Measurements from ENCODE around the gene KLF6.
"Not testable (repeated sequence)": the region's sequence is repeated elsewhere in the genome, so short reads cannot be mapped to it uniquely, and the experiment has no call there.

The KLF6 gene

DNA sequence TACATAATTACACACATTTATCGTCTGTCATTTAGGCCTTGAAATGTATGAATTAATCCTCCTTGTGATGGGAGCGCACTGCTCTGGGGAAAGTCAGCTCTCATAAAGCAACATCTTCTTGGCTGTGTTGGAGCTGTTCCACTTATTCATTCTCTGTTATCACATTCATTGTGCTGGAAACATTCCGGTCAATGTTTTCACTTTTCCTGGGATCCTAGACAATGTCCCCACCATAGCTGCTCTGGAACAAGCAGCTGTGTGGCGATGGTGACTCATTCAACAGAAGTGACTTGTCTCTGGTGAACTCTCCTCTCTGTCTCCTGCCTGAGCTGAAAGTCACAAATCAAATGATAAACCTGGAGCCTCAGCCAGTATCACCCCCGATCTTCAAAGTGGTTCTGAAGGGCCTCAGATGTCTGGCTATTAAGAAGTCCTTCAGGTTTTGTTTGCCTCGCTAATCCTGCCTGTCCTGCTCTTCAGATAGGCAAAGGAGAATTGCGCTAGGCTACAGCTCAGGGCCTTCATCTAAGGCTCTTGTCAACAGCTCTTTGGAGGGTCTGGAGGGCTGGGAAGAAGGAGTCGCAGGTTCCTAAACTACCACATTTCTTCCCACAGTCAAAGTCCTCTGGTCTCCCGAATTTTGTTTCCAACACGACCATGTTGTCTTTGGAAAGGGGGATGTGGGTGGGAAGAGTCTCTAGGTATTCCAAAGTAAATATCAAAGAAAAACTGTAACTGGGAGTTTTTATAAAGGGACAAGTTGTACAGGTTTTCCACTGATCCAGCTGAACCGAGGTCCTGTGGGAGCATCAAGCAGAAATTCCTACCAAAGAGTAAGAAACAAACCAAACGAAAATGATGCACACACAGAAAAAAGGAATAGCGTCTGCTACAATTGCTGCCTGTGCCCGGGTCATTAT, 29.3 kb downstream of the KLF6 start:
- DNase-seq = peak in 1 of 2 experiments; percentile 37

DNA sequence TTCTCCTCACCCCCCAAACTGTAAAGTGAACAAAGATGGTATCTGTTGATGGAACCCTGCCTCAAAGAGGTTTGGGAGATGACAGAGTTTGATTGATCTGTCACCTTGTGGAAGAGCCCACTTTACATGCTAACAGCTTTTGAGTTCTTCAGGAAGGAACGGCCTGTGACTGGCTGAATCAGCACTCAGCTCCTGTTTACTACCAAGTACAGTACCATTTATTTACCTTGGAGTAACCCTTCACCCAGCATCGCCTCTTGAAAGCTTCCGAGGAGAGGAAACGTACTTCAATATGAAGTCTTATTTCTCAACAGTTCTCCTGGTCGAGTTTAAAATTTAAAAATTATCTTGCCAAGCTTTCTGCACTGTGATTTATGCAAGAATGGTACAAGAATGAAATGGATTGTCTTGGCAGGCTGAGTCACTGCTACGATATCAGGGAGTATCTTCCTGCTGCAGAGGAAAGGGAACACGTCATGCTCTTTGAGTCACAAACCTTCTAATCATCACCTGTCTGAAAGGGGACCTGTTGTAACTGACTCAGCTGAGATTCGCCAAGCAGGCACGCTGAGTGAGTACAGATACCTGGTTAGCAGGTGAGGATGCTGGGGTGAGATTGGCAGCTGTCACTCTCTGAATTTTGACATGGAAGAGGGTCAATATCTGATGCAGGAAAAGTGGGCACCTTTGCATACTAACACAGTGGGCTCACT, 30.1 kb downstream of the KLF6 start:
- DNase-seq = peak; percentile 33 to 82

DNA sequence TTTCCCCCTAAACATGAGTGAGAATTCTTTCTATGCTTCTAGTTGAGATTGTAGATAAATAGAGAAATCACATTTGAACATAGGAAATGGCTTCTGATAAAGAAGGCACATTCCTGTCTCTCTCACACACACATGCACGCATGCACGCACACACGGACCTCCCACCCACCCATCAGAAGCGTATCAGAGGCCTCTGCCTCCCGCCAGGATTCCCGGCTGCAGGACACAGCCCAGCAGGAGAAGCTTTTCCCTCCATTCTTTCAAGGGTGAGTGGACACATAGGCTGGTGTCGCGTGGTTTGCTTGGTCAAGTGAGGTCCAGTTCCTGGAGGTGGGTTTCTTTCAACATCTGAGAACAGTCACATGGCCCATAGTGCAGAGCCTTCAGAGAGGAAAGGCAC, 34.2 kb downstream of the KLF6 start:
- no peak for DNase-seq

DNA sequence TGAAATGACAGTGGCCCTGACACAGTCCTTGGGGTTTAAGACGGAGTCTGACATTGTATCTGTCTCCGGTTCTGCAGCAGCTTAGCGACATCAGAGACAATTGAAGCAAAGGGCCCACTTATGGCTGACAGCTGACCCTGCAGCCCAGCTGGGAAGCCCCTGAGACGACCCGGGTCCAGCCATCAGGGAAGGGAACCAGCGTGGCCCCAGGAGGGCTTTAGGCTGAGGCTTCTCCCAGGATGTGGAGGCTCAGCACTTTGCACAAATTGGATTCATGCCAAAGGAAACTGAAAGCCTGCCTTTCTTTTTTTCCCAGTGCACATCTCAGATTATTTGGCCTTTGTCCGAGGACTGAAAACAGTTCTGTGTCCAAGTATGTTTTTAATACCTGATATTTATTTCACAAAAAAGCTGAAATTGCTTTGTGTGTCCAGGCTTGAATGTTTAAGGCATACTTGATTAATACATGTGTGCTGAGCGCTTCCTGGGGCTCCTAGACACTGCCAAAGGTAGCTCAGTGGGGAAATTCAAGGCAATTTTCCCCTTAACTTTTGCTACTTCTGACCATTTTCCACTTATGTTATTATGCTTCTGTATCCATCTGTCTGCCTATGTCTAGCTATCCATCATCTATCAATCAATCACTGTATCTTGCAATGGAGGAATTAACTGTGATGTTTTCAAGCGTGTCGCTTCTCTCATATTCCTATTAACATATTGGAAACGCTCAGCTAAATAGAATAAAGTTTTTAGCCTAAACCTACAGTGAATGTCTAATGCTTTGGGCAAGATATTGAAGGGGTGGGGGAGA, 34.8 kb downstream of the KLF6 start:
- no peak for DNase-seq

DNA sequence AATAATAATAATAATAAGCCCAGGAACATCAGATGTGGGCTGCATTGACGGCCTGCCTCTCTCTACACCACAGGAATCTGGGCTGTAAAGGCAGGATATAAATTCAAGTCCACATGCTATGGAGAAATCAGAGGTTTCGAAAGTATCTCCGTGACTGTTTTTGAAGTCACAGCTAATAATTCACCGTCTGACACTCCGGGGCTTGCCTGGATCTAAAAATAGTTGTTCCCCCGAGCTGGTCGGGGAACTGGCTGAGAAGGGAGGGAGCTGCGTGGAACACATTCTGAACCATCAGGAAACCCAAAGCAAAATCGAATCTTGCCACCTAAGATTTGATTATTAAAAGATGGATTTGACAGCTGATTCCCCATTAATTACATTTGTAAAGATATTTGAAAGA, 35.4 kb downstream of the KLF6 start:
- no peak for DNase-seq

DNA sequence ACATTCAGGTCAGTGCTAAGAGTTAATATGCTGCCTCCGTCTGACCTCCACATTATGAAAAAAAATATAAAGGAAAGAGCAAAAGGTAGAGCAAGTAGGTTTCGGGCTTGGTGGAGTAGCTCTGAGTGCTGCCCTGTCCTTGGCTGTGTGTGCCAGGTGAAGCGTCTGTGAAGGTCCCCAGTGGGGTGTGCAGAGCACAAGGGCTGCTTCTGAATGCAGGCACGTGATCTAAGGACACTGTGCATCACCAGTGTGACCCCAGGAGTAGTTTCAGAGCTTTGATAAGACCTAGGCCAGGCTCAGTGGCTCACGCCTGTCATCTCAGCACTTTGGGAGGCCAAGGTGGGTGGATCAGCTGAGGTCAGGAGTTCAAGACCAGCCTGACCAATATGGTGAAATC, 36.0 kb downstream of the KLF6 start:
- DNase-seq = no peak

DNA sequence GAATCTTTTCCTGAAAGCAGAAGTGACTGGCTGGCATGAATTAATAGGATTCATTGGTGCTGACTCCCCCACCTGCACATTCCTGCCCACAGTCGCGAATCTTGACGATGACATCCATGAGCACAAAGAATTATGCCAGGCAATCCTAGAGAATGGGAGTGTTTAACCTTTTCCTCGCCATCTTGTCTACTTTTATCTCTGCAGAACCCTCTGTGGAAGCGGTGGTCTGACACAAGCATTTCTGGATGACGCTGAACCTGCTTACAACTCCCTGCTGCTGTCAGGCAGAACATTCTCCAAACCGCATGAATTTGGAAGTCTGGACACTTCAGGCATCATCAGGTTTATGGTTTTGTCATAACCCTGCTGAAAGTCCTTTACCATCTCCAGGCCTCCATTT, 36.5 kb downstream of the KLF6 start:
- no peak for DNase-seq

DNA sequence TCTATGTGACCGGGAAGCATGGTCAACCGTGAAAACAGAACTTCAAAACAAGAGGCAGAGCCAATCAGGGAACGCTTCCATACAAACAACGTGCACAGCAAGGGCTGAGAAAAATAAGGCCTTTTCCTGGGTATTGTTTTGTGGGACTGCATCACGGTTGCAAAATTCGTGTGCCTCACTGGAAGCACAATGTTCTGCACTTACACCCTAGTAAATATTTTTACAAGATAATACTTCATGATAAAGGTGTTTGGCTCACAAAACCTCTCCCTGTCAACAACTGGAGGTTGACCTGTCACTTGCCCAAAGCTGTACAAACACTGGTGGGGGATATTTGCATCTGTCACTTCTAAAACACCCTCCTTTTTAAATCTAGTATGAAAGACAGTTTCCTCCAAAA, 37.0 kb downstream of the KLF6 start:
- DNase-seq = no peak

DNA sequence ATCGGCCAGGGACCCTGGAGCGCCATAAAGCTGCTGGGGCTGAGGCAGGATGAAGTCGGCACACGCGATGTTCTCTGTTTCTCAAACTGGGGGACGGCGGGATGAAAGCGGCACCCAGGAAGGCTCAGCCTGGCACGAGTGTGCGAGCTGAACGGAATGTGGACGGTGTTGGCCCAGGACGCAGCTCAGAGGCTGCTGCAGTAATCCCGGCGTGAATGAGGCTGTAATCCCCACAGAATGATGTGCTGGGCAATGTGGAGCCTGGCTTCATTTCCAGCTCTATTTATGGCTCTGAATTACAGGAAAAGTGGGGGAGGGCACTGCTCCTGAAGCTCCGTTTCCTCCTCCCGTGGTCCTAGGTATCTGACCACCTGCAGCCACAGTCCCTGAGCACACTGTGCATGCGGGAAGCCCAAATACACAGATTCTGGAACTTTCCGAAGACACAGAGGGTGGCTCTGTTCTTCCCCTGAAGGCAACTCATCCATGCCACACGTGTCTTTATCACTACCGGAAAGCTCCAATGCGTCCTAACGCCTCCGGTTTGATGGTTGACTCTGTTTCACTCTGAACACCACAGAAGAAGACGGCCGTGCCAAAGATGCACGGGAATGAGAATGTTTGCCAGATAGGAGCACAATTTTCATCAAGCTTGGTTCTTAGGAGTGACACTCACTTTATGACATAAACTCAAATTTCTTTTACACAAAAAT, 37.6 kb downstream of the KLF6 start:
- DNase-seq = no peak

DNA sequence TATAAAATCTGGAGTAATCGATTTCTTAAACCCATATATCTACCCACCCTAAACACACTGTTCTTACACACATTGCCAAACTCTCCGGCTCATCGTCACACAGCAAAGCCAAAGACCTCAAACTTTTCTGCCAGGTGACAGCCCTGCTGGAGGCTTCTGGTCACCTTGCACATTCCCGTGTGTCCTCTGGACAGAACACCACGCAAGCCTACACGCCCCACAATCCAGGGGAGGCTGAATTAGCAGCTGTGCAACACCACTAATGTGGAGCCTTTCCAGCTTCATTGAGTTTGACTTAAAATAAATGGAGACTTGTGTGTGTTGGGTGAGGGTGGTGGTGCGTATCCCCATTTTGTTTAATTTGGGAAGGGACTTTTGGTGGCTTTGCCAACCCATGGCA, 38.4 kb downstream of the KLF6 start:
- DNase-seq = no peak

DNA sequence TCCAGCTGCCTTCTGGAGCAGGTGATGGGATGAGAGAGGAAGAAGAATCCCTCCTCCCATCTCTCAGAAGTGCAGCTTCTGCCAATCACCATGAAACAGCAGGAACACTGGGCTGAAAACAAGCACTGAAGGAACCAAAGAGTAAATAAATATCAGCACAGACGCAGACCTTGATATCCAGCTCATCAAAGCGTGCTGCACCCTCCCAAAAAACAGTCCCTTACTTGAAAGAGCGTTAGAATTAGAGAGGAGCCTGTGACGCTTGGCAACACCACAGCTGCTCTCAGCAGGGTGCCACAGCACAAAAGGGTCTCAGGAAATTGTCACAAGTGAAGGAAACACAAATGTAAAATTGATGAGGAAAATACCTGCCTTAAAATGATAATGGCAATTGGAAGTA, 39.5 kb downstream of the KLF6 start:
- DNase-seq = no peak

DNA sequence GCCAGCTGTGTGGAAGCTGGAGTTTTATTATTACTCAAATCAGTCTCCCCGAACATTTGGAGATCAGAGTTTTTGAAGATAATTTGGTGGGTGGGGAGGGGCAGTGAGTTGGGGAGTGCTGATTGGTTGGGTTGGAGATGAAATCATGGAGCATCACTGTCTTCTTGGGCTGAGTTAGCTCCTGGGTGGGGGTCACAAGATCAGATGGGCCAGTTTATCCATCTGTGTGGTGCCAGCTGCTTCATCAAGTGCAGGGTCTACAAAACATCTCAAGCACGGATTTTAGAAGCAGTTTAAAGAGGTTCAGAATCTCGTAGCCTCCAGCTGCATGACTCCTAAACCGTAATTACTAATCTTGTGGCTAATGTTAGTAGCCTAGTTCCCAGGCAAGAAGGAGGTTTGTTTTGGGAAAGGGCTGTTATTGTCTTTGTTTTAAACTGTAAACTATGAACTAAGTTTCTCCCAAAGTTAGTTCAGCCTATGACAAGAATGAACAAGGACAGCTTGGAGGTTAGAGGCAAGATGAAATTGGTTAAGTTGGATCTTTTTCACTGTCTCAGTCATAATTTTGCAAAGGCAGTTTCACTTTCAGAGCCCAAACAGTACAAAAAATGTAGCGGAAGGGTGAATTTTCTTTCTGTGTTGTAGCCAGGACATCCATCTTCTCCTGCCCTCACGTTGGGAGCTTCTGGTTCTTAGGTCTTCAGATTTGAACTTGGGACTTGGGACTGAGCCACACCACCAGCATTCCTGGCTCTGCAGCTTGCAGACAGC, 43.1 kb downstream of the KLF6 start:
- no peak for DNase-seq

DNA sequence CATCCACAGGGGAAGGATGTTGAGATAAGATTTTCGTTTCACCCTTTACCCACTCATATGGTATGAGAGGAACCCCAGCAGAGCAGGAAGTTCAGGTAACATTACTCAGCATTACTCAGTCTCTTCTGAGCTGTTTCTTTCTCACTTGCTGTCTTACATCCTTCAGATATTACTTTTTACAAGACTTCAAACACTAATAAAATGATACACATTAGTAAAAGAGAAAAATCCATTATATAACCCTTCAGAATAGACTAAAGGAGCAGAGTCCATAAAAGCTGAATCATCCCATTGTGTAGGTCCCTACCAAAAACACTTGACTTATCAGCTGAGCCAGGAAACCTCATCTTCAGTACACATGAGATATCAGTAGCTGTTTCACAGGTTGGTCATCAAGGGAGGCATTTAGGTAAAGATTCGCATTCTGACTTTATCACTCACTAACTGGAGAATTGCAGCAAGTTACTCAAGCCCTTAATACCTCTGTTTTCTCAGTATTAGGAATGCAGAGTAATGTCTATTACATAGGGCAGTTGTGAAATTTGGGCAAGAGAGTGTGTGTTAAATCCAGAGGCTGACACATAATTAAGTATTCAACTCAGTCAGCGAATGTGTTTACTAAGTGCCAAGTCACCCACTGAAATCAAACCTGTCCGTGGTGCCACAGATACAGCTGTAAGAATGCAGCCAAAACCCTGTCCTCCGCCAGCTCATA, 44.7 kb downstream of the KLF6 start:
- peak; percentile 55 to 83 for DNase-seq

DNA sequence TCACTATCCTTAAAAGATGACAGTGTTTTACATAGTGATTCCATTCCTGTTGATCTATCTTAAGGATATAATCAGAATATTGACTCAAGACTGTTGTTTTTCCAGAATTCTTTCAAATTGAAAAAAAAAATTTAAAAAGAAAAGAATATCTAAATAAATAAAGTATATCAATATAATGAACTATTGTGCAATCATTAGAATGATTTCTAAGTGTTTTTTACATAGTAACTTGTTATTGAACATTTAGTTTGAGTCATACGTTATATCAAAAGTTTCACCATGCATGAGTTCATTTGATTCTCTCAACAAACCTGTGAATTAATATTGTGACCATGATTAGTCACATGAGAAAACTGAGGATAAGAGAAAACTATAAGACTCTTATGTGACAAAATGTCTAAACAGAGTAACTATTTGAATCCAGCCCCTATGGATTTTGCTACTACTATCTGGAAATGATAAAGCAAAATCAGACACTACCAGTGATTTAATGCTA, 46.1 kb downstream of the KLF6 start:
- DNase-seq = no peak

DNA sequence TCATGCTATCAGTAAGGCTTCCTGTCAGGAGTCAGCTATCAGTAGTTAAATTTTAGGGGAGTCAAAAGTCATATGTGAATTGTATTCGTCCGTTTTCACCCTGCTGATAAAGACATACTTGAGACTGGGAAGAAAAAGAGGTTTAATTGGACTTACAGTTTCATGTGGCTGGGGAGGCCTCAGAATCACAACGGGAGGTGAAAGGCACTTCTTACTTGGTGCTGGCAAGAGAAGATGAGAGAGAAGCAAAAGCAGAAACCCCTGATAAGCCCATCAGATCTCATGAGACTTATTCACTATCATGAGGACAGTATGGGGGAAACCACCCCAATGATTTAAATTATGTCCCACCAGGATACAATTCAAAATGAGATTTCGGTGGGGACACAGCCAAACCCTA, 47.1 kb downstream of the KLF6 start:
- no peak for DNase-seq

DNA sequence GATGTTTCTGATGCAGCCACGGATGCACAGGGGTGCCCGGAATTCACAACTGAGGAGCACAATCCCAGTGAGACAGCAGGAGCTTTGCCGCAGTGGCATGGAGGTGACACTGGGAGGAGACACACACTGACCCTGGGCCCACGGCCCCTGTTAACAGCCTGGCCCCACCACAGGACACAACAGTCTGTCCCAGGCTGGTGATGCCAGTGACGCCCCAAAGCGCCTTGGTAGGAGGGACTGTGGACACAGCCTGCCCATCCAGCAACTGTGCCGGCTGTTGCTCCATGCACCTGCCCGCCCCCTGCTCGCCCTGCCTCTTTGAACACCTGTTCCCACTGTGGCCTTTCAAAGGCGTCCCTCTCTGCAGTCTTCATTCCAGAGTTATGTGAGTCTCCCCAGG, 49.8 kb downstream of the KLF6 start:
- DNase-seq = no peak

DNA sequence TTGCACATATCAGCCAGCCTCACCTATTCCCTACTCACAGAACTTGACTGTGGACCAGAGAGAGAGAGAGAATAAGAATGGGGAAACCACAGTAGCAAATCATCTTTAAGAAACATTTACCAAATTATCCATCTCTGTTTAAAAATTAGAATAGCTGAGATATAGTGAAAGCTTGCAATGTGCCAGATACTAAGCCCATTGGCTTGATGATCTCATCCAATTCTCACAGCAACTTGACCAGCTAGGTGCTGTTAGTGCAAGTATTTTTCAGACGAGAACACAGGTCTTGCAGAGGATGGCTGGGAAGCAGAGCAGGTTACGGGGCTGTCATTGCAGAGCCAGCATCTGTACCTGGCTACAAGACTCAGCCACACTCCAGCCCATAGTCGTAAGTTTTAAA, 50.9 kb downstream of the KLF6 start:
- no peak for DNase-seq

DNA sequence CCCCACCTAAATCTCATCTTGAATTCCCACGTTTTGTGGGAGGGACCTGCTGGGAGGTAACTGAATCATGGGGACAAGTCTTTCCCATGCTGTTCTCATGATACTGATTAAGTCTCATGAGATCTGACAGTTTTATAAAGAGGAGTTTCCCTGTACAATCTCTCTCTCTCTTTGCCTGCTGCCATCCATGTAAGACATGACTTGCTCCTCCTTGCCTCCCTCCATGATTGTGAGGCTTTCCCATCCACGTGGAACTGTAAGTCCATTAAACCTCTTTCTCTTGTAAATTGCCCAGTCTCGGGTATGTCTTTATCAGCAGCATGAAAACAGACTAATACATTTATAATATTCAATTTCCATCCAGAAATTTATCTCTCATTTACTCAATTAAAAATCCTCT, 52.8 kb downstream of the KLF6 start:
- DNase-seq = not testable (repeated sequence)

DNA sequence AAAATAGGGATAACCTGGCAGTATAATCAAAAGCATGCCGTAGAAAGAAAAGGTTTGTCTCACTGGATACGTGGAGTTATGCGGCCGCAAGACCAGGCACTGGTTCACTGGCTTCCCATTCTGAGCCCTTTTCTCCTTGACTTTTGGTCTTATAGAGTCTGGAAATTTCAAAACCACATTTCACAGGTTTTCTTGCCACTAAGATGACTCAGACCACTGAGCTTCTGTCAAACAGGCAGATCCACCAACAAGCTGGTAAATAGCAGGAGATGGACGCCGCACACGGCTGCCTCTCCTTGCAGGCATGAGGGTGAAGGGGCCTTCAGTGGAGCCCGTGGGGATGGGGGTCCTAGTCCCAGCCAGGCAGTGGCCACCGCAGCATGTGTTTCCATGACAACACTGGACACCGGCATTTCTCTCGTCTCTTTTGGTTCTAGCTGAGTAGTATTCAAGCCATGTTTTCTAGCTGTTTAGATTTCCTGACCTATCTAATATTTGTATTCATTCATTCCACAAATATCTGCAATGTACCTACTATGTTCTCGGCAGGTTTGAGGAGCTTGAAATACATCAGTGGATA, 55.5 kb downstream of the KLF6 start:
- no peak for DNase-seq

DNA sequence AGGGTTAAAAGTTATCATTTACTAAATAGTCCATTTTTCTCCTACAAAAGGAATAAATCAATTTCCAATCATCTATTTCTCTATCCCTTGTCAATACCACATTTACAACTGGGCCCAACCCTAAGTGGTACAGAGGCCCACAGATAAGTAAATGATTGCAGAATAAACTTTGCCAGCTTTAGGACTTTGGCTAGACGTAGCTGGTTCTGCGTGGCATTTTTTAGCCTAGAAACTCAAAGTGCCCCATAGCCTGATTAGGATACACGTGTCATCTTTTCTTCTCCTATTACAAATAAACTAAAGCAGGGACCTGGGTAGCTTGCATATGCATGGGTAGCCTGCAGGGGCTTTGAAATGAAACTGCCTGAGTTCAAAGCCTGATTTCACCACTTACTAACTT, 56.4 kb downstream of the KLF6 start:
- no peak for DNase-seq

DNA sequence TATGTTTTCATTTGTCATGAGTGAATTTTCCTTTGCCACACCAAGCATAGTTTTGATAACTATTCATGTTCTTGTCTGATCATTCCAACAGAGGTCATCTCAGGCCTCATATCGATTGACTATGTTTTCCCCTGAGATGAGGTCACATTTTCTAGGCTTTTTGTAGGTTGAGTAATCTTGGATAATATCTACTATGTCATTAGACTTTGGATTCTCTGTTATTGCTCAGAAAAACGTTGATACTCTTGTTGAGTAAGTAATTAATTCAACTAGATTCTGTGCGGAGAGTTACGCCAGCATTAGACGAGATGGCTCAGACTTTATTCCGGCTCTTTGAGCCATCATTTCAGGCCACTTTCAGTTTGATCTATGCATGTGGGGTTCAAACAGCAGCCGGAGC, 57.7 kb downstream of the KLF6 start:
- no peak for DNase-seq
